Ishikawa (cell line): ENCODE results near the gene FER.
A peak's percentile ranks its signal among the peaks of the same experiment; 100 is the strongest.

Experiments used
- CEBPB ChIP-seq: IDR thresholded peaks from 2 replicates; pipeline ENCODE4 v1.6.1; 2012
- CREB1 ChIP-seq: IDR thresholded peaks from 2 replicates; pipeline ENCODE4 v1.6.1; 2012; ENCODE audit warnings: low read depth
- EGR1 ChIP-seq: IDR thresholded peaks from 2 replicates; pipeline ENCODE4 v1.6.1; 2012
- EP300 ChIP-seq: IDR thresholded peaks from 2 replicates; pipeline ENCODE4 v1.6.1; 2012; ENCODE audit warnings: borderline replicate concordance
- FOXM1 ChIP-seq: IDR thresholded peaks from 2 replicates; pipeline ENCODE4 v1.6.1; 2012; ENCODE audit warnings: low read depth, borderline replicate concordance
- MAX ChIP-seq: IDR thresholded peaks from 2 replicates; pipeline ENCODE4 v1.6.1; 2012
- NFIC ChIP-seq: IDR thresholded peaks from 2 replicates; pipeline ENCODE4 v1.6.1; 2012
- RAD21 ChIP-seq: IDR thresholded peaks from 2 replicates; pipeline ENCODE4 v1.6.1; 2012; ENCODE audit warnings: low read depth
- TAF1 ChIP-seq: IDR thresholded peaks from 2 replicates; pipeline ENCODE4 v1.6.1; 2012; ENCODE audit warnings: low read depth, mild to moderate bottlenecking
- TCF12 ChIP-seq: IDR thresholded peaks from 2 replicates; pipeline ENCODE4 v1.6.1; 2012; ENCODE audit warnings: low read depth
- TEAD4 ChIP-seq: IDR thresholded peaks from 2 replicates; pipeline ENCODE4 v1.6.1; 2012
- YY1 ChIP-seq: IDR thresholded peaks from 2 replicates; pipeline ENCODE4 v1.6.1; 2012; ENCODE audit warnings: low read depth
- ZBTB7A ChIP-seq: IDR thresholded peaks from 2 replicates; pipeline ENCODE4 v1.6.1; 2012; ENCODE audit warnings: low read depth
- TF ChIP-seq, protein P1 (sequence below): IDR thresholded peaks from 2 replicates; pipeline ENCODE4 v1.6.1; 2012
- TF ChIP-seq, protein P2 (sequence below): IDR thresholded peaks from 2 replicates; pipeline ENCODE4 v1.6.1; 2012; ENCODE audit warnings: low read depth, mild to moderate bottlenecking

The FER gene

GRCh38 chr5:108911055-108911454 is 163.4 kb downstream of the FER start:
- no peak for TF ChIP-seq EGR1
- TF ChIP-seq, protein P1, sequence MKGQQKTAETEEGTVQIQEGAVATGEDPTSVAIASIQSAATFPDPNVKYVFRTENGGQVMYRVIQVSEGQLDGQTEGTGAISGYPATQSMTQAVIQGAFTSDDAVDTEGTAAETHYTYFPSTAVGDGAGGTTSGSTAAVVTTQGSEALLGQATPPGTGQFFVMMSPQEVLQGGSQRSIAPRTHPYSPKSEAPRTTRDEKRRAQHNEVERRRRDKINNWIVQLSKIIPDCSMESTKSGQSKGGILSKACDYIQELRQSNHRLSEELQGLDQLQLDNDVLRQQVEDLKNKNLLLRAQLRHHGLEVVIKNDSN: no peak
- TF ChIP-seq, protein P2, sequence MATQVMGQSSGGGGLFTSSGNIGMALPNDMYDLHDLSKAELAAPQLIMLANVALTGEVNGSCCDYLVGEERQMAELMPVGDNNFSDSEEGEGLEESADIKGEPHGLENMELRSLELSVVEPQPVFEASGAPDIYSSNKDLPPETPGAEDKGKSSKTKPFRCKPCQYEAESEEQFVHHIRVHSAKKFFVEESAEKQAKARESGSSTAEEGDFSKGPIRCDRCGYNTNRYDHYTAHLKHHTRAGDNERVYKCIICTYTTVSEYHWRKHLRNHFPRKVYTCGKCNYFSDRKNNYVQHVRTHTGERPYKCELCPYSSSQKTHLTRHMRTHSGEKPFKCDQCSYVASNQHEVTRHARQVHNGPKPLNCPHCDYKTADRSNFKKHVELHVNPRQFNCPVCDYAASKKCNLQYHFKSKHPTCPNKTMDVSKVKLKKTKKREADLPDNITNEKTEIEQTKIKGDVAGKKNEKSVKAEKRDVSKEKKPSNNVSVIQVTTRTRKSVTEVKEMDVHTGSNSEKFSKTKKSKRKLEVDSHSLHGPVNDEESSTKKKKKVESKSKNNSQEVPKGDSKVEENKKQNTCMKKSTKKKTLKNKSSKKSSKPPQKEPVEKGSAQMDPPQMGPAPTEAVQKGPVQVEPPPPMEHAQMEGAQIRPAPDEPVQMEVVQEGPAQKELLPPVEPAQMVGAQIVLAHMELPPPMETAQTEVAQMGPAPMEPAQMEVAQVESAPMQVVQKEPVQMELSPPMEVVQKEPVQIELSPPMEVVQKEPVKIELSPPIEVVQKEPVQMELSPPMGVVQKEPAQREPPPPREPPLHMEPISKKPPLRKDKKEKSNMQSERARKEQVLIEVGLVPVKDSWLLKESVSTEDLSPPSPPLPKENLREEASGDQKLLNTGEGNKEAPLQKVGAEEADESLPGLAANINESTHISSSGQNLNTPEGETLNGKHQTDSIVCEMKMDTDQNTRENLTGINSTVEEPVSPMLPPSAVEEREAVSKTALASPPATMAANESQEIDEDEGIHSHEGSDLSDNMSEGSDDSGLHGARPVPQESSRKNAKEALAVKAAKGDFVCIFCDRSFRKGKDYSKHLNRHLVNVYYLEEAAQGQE: no peak
- no peak for TF ChIP-seq YY1
- no peak for TF ChIP-seq FOXM1
- TF ChIP-seq TAF1: no peak
- TF ChIP-seq ZBTB7A: no peak
- TF ChIP-seq EP300: no peak
- TF ChIP-seq MAX: no peak
- TF ChIP-seq TCF12: no peak
- TF ChIP-seq CEBPB: no peak
- TF ChIP-seq RAD21: no peak
- no peak for TF ChIP-seq CREB1
- TF ChIP-seq TEAD4: no peak
- TF ChIP-seq NFIC: no peak

DNA sequence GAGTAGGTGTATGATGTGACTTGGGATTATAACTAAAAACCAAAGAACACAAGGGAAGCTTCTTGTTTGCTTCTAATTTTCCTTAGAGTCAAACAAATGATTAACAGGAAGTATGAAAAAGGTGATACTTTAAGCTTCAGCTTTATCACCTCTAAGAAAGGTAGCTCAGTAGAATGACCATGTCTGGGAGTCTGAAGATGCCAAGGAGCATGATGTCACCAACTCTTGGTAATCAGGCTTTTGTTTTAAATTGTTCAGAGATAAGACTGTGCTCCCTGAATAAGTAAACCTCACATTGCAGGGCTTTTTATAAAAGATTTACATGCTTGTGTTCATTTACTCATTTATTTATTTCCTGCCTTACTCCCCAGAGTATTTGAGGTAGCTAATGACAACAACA is 169.9 kb downstream of the FER start:
- no peak for TF ChIP-seq NFIC
- TF ChIP-seq, protein P2: no peak
- no peak for TF ChIP-seq EGR1
- TF ChIP-seq TAF1: no peak
- no peak for TF ChIP-seq TCF12
- TF ChIP-seq, protein P1: no peak
- no peak for TF ChIP-seq FOXM1

DNA sequence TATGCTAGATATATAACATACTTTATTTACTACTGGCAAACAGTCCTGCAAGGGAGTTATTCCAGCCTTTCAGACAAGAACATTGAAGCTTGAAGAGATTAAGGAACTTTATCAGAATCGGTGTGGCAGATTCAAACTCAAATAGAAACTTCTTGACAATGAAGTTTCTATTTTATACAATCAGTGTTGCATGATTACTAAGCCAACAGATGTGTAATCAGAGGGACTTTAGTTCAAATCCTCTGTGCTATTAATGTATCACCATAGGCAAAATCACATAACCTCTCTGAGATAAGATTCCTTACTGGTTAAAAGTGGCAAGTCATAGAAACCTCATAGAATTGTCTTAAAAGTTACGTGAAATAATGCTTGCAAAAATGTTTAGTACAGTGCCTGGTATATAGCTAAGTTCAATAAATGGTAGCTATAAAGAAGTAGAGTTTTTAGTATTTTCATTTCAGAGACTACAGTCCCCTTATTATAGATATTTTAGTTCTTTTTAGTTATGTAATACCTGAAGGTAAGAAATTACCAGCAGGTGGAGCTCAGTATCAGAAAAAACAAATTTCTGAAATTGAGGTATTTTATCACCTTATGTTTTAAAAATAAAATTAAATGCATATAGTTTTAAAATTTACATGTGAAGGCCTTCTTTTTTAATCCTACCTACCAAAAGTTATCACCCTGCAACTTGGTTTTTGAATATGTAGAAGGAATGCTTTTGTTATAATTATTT is 172.1 kb downstream of the FER start:
- TF ChIP-seq RAD21 (peak; percentile 41), TAF1 (no peak)

- no peak for TF ChIP-seq ZBTB7A
- TF ChIP-seq, protein P2: no peak
- no peak for TF ChIP-seq FOXM1
- no peak for TF ChIP-seq TAF1
- no peak for TF ChIP-seq RAD21
- TF ChIP-seq CREB1: no peak
- TF ChIP-seq NFIC: no peak
- TF ChIP-seq YY1: no peak
- no peak for TF ChIP-seq TCF12
Measured at GRCh38 chr5:108924457-108924961, 176.8 kb downstream of the FER start.

DNA sequence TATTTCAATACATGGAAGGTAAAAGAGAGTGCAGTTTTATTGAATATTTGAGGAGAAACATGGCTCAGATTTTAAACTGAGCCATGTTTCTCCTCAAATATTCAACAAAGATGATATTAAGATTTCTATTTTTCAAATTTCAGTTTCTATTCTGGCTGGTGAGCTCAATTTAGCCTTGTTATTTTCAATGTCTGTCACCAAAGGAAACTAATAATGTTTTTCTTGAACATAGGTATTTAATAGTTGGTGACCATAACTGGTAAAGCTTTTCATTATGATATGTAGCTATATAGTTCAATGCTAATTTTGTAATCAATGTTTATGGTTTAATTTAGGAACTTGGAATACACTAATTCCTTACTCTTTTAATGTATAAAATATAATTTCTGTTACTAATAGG is 177.4 kb downstream of the FER start:
- TF ChIP-seq RAD21: no peak
- no peak for TF ChIP-seq TCF12
- TF ChIP-seq, protein P1: no peak
- no peak for TF ChIP-seq MAX
- no peak for TF ChIP-seq YY1
- TF ChIP-seq, protein P2: no peak
- TF ChIP-seq CEBPB: no peak
- TF ChIP-seq ZBTB7A: no peak
- TF ChIP-seq CREB1: no peak
- TF ChIP-seq TEAD4: no peak
- no peak for TF ChIP-seq EGR1
- no peak for TF ChIP-seq TAF1
- TF ChIP-seq NFIC: no peak
- no peak for TF ChIP-seq EP300
- no peak for TF ChIP-seq FOXM1
